DOHH2 (cell line): ENCODE measurements around the gene WDR62.
"Not testable (repeated sequence)": the region's sequence is repeated elsewhere in the genome, so short reads cannot be mapped to it uniquely, and the experiment has no call there.

Source experiments
- H3F3A ChIP-seq: fragments of 200-600 bp; sonication (generic), shearing (Covaris generic); 2 replicates; pipeline ENCODE4 v1.6.0; 2016; ENCODE audit warnings: antibody characterized with exemption, mild to moderate bottlenecking; ENCODE audit not compliant: control insufficient read depth, insufficient read depth
- H3K27ac ChIP-seq: fragments of 200-600 bp; sonication (generic); 2 replicates; pipeline ENCODE4 v1.5.1; 2014; ENCODE audit warnings: low read depth, mild to moderate bottlenecking, low read length, moderate library complexity
- H3K27me3 ChIP-seq: fragments of 200-600 bp; sonication (generic); 2 replicates; pipeline ENCODE4 v1.6.1; 2014; ENCODE audit warnings: mild to moderate bottlenecking, low read length, mixed read lengths; ENCODE audit not compliant: control insufficient read depth
- H3K36me3 ChIP-seq: fragments of 200-600 bp; sonication (generic); 2 replicates; pipeline ENCODE4 v1.6.1; 2014; ENCODE audit warnings: mild to moderate bottlenecking, low read length, moderate library complexity, mixed read lengths; ENCODE audit not compliant: control insufficient read depth
- H3K4me1 ChIP-seq: fragments of 200-600 bp; sonication (generic); 2 replicates; pipeline ENCODE4 v1.6.1; 2014; ENCODE audit warnings: mild to moderate bottlenecking, low read length, mixed read lengths; ENCODE audit not compliant: control insufficient read depth
- H3K4me2 ChIP-seq: fragments of 200-600 bp; sonication (generic); 2 replicates; pipeline ENCODE4 v1.6.0; 2014; ENCODE audit warnings: mild to moderate bottlenecking, low read length, moderate library complexity
- H3K4me3 ChIP-seq: fragments of 200-600 bp; sonication (generic); 2 replicates; pipeline ENCODE4 v1.5.1; 2014; ENCODE audit warnings: mild to moderate bottlenecking, low read length, mixed read lengths
- H3K79me2 ChIP-seq: fragments of 200-600 bp; sonication (generic); 2 replicates; pipeline ENCODE4 v1.6.1; 2014; ENCODE audit warnings: mild to moderate bottlenecking, low read length, mixed read lengths; ENCODE audit not compliant: control insufficient read depth
- H3K9me2 ChIP-seq: fragments of 200-600 bp; sonication (generic); replicated peaks from 2 replicates; pipeline ENCODE4 v1.6.1; 2014; ENCODE audit warnings: mild to moderate bottlenecking, low read length, mixed read lengths; ENCODE audit not compliant: control insufficient read depth
- H3K9me3 ChIP-seq: fragments of 200-600 bp; sonication (generic); 2 replicates; pipeline ENCODE4 v1.6.1; 2014; ENCODE audit warnings: antibody characterized with exemption, low read length, mixed read lengths; ENCODE audit not compliant: control insufficient read depth, insufficient read depth
- H4K20me1 ChIP-seq: fragments of 200-600 bp; sonication (generic); 2 replicates; pipeline ENCODE4 v1.6.0; 2014; ENCODE audit warnings: low read depth, mild to moderate bottlenecking, antibody characterized with exemption, low read length, moderate library complexity; ENCODE audit not compliant: control insufficient read depth, insufficient read depth
- EZH2phosphoT487 ChIP-seq: fragments of 200-600 bp; sonication (generic); IDR thresholded peaks from 2 replicates; pipeline ENCODE4 v1.6.1; 2017; ENCODE audit warnings: borderline replicate concordance, mild to moderate bottlenecking, antibody characterized with exemption, low read length, moderate library complexity, mixed read lengths
- TF ChIP-seq, protein P1 (sequence below): fragments of 200-600 bp; sonication (generic); IDR thresholded peaks from one replicate; pipeline ENCODE4 v1.5.1; 2014; ENCODE audit warnings: antibody characterized with exemption, mild to moderate bottlenecking, low read depth, low read length; ENCODE audit not compliant: poor library complexity, severe bottlenecking

The WDR62 gene

DNA sequence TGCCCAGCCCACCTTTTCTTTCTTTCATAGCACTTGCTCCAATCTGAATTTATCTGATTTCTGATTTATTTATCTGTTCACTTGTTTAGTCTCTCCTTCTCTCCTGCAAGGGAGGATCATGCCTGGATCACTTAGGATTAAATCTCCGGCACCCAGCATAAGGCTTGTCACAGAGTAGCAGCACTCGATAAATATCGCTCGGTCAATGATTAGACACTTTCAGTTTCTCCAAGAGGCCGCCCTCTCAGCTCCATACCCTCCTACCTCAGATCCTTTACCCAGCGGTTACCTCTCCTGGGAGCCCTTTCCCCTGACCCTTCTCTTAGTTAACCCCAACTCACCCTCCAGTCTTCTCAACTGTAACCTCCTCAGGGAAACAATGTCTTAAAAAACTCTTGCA, 23.4 kb upstream of the WDR62 start:
- H3K27ac ChIP-seq = no peak overlapping the region
- H3K27me3 ChIP-seq = no peaks in the 10 kb centered on the region
- no peaks in the 10 kb centered on the region for H3K9me2 ChIP-seq
- H3K4me1 ChIP-seq = peaks cover 2% of the 10 kb centered on the region; the same call in 1 of the 2 replicates
- no peaks in the 10 kb centered on the region for H3K9me3 ChIP-seq
- H3K4me3 ChIP-seq = no peak overlapping the region
- TF ChIP-seq, protein P1, sequence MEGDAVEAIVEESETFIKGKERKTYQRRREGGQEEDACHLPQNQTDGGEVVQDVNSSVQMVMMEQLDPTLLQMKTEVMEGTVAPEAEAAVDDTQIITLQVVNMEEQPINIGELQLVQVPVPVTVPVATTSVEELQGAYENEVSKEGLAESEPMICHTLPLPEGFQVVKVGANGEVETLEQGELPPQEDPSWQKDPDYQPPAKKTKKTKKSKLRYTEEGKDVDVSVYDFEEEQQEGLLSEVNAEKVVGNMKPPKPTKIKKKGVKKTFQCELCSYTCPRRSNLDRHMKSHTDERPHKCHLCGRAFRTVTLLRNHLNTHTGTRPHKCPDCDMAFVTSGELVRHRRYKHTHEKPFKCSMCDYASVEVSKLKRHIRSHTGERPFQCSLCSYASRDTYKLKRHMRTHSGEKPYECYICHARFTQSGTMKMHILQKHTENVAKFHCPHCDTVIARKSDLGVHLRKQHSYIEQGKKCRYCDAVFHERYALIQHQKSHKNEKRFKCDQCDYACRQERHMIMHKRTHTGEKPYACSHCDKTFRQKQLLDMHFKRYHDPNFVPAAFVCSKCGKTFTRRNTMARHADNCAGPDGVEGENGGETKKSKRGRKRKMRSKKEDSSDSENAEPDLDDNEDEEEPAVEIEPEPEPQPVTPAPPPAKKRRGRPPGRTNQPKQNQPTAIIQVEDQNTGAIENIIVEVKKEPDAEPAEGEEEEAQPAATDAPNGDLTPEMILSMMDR = no peak
- TF ChIP-seq EZH2phosphoT487 = no peak
- H3K36me3 ChIP-seq = no peaks in the 10 kb centered on the region
- peaks cover 3% of the 10 kb centered on the region; the same call in 1 of the 2 replicates for H4K20me1 ChIP-seq
- no peak overlapping the region for H3K4me2 ChIP-seq
- no peaks in the 10 kb centered on the region for H3F3A ChIP-seq
- H3K79me2 ChIP-seq = no peaks in the 10 kb centered on the region

DNA sequence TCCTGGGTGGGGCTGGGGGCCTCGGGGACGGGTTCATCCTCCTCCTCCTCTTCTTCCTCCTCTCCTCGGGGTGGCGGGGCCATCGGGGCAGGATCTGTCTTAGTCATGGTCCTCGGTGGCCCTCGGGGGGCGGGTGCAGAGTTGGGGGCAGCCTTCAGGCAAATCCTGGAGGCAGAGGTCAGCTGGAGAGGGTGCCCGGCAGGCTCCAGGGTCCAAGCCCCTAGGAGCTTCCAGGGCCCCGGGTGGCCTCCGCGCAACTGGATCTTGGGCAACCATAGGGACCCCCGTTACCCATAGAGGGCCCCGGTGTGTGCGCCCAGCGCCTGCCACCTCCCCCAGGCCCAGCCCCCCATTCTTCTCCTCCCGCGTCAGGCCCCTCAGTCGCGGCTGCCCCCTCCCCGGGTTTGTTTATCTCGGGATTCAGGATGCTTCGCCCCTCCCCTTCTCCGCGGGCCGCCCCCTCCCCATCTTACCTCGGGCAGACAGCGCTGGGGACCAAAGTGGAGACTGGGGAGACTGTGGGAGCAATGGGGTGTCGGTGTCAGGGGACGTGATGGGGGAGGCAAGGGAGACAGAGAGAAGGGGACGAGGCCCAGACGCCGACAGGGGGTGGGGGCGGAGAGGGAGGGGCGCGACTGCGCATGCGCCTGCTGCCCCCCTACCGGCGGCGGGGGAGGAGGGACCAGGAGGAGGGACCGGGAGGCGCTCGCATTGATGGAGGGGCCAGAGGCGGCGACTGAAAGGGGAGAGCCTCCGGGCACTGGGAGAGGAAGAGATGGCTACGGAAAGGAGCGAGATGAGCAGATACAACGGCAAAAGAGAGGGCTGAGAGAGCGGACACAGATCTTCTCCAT, 22.2 kb upstream of the WDR62 start, which contains the start of gene CLIP3:
Gene CLIP3, minus strand, starts transcription at position 623 of the 854 bp plus-strand sequence. Its CDS starts 516 bp downstream, at position 107.
- H3K4me2 ChIP-seq = peak within 1 kb of the TSS; percentile 63
- no peaks in the 10 kb centered on the region for H3F3A ChIP-seq
- no peaks in the 10 kb centered on the region for H3K36me3 ChIP-seq
- H3K9me3 ChIP-seq = no peaks in the 10 kb centered on the region
- no peaks in the 10 kb centered on the region for H3K9me2 ChIP-seq
- H3K27ac ChIP-seq = no peak within 1 kb of the TSS
- peaks cover 3% of the 10 kb centered on the region; the same call in 1 of the 2 replicates for H4K20me1 ChIP-seq
- peaks cover 2% of the 10 kb centered on the region; the same call in 1 of the 2 replicates for H3K4me1 ChIP-seq
- H3K79me2 ChIP-seq = no peaks in the 10 kb centered on the region
- no peaks in the 10 kb centered on the region for H3K27me3 ChIP-seq
- no peak for TF ChIP-seq EZH2phosphoT487
- TF ChIP-seq, protein P1 = no peak
- peak within 1 kb of the TSS; percentile 60 for H3K4me3 ChIP-seq

DNA sequence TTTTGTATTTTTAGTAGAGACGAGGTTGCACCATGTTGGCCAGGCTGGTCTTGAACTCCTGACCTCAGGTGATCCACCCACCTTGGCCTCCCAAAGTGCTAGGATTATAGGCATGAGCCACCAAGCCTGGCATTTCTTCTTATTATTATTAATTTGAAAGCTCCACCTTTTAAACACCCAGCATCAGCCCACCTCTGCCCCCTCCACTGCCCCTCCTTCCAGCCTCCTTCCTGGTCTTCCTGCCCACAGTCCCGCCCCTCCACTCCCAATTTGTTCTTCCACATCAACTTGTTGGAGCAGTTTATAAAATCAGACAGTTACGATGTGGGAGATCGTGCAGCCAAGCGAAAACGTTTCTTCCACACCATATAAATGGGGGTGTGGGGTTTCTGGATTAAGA, 14.2 kb upstream of the WDR62 start:
- no peaks in the 10 kb centered on the region for H4K20me1 ChIP-seq
- no peak overlapping the region for H3K27ac ChIP-seq
- H3K27me3 ChIP-seq = no peaks in the 10 kb centered on the region
- H3K9me3 ChIP-seq = no peaks in the 10 kb centered on the region
- H3K36me3 ChIP-seq = no peaks in the 10 kb centered on the region
- H3F3A ChIP-seq = no peaks in the 10 kb centered on the region
- H3K4me3 ChIP-seq = no peak overlapping the region
- no peaks in the 10 kb centered on the region for H3K9me2 ChIP-seq
- no peak overlapping the region for H3K4me2 ChIP-seq
- no peak for TF ChIP-seq EZH2phosphoT487
- TF ChIP-seq, protein P1 = no peak
- H3K79me2 ChIP-seq = no peaks in the 10 kb centered on the region
- no peaks in the 10 kb centered on the region for H3K4me1 ChIP-seq

DNA sequence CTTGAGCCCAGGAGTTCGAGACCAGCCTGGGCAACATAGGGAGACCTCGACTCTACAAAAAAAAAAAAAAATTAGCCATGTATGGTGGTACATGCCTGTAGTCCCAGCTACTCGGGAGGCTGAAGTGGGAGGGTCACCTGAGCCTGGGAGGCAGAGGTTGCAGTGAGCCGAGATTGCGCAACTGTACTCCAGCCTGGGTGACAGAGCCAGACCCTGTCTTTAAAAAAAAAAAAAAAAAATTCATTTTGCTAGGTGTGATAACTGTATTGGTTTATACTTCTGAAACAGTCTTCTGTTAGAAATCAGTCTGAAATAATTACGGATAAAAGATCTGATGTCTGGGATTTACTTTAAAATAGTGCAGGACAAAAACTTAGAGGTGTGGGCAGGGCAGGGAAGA, 13.6 kb upstream of the WDR62 start:
- not testable (repeated sequence) for H3K4me3 ChIP-seq, H3K79me2 ChIP-seq, H3K27ac ChIP-seq, H3F3A ChIP-seq, H3K4me1 ChIP-seq, H3K36me3 ChIP-seq, H3K27me3 ChIP-seq, H3K4me2 ChIP-seq, H4K20me1 ChIP-seq, H3K9me3 ChIP-seq, H3K9me2 ChIP-seq
